Measurements from ENCODE around the gene CPTP.

- TF ChIP-seq CTCF (IDR thresholded peaks at IDR 0.05) (no peak), POLR2A (IDR thresholded peaks at IDR 0.05) (no peak)
Measured at GRCh38 chr1:1275836-1276235, 48.8 kb upstream of the CPTP start.
